Measurements from ENCODE around the gene HMGCR. TPM values are rescaled to one million over a fixed set of nuclear protein-coding genes. Genes with fewer than 3 reads are reported as not detected.

The HMGCR gene
- total RNA-seq, 2 experiments from 2014 or later = 42.6 to 124 TPM

GRCh38 chr5:75367401-75367800, 30.4 kb downstream of the HMGCR start:
- Histone ChIP-seq H3K36me3 (ENCODE audit: insufficient read depth, low read length) (peaks cover 11% of the 10 kb centered on the region), H3K4me3 (ENCODE audit: low read depth, low read length, poor library complexity, severe bottlenecking) (no peak overlapping the region), H3K4me1 (ENCODE audit: insufficient read depth, low read length, poor library complexity, severe bottlenecking) (no peaks in the 10 kb centered on the region), H3K9me3 (ENCODE audit: low read length) (no peaks in the 10 kb centered on the region), H3K9me2 (ENCODE audit: insufficient read depth, low read length) (no peaks in the 10 kb centered on the region), H3K4me2 (ENCODE audit: low read length) (no peak overlapping the region), H3K27ac (ENCODE audit: low read depth, low read length, poor library complexity, severe bottlenecking) (no peak overlapping the region), H3K79me2 (ENCODE audit: insufficient read depth, low read depth, low read length) (no peaks in the 10 kb centered on the region), H2AFZ (ENCODE audit: low read length) (no peak overlapping the region), H4K20me1 (ENCODE audit: insufficient read depth, low read length) (no peaks in the 10 kb centered on the region)
- TF ChIP-seq CTCF (conservative IDR thresholded peaks at IDR 0.05; ENCODE audit: low read length) (no peak), EZH2phosphoT487 (IDR thresholded peaks at IDR 0.05; ENCODE audit: borderline replicate concordance, low read depth, low read length) (no peak)
- intact Hi-C loops (cut with micrococcal nuclease; ENCODE audit: unreplicated experiment) = loop anchor here (10.0 kb wide), 1 partner anchor 317 kb away; no protein-coding TSS in a partner anchor
- CTCF ChIA-PET (ENCODE audit: unreplicated experiment) = no interaction called here
- POLR2A ChIA-PET = no interaction called here
- DNase-seq (ENCODE audit: low spot score) = no peak
- no TSS peak for BruUV-seq (replicated peaks)

GRCh38 chr5:75368391-75368790, 31.4 kb downstream of the HMGCR start:
- BruUV-seq (replicated peaks) = no TSS peak
- Histone ChIP-seq H3K4me1 (ENCODE audit: insufficient read depth, low read length, poor library complexity, severe bottlenecking) (no peaks in the 10 kb centered on the region), H3K79me2 (ENCODE audit: insufficient read depth, low read depth, low read length) (no peaks in the 10 kb centered on the region), H3K36me3 (ENCODE audit: insufficient read depth, low read length) (peaks cover 9% of the 10 kb centered on the region; the same call in 1 of the 2 replicates), H4K20me1 (ENCODE audit: insufficient read depth, low read length) (no peaks in the 10 kb centered on the region), H3K4me2 (ENCODE audit: low read length) (no peak overlapping the region), H3K4me3 (ENCODE audit: low read depth, low read length, poor library complexity, severe bottlenecking) (no peak overlapping the region), H3K9me3 (ENCODE audit: low read length) (no peaks in the 10 kb centered on the region), H3K27ac (ENCODE audit: low read depth, low read length, poor library complexity, severe bottlenecking) (no peak overlapping the region), H2AFZ (ENCODE audit: low read length) (no peak overlapping the region), H3K9me2 (ENCODE audit: insufficient read depth, low read length) (no peaks in the 10 kb centered on the region)
- DNase-seq (ENCODE audit: low spot score) = no peak
- TF ChIP-seq CTCF (conservative IDR thresholded peaks at IDR 0.05; ENCODE audit: low read length) (no peak), EZH2phosphoT487 (IDR thresholded peaks at IDR 0.05; ENCODE audit: borderline replicate concordance, low read depth, low read length) (no peak)
- intact Hi-C loops (cut with micrococcal nuclease; ENCODE audit: unreplicated experiment) = loop anchor here (10.0 kb wide), 1 partner anchor 316 kb away; no protein-coding TSS in a partner anchor
- ChIA-PET CTCF (ENCODE audit: unreplicated experiment) (no interaction called here), POLR2A (interaction anchor here (0.6 to 1.4 kb wide), 3 partner anchors 9 to 315 kb away, joined by 4 read pairs; no protein-coding TSS in a partner anchor)

- intact Hi-C loops (cut with micrococcal nuclease; ENCODE audit: unreplicated experiment) = no loop called here
- CTCF ChIA-PET (ENCODE audit: unreplicated experiment) = no interaction called here
- Histone ChIP-seq H3K9me3 (ENCODE audit: low read length) (no peaks in the 10 kb centered on the region), H3K27ac (ENCODE audit: low read depth, low read length, poor library complexity, severe bottlenecking) (no peak overlapping the region), H3K79me2 (ENCODE audit: insufficient read depth, low read depth, low read length) (no peaks in the 10 kb centered on the region), H3K4me1 (ENCODE audit: insufficient read depth, low read length, poor library complexity, severe bottlenecking) (no peaks in the 10 kb centered on the region), H3K4me2 (ENCODE audit: low read length) (no peak overlapping the region), H3K36me3 (ENCODE audit: insufficient read depth, low read length) (peaks cover 43% of the 10 kb centered on the region), H4K20me1 (ENCODE audit: insufficient read depth, low read length) (no peaks in the 10 kb centered on the region), H3K4me3 (ENCODE audit: low read depth, low read length, poor library complexity, severe bottlenecking) (no peak overlapping the region), H2AFZ (ENCODE audit: low read length) (no peak overlapping the region), H3K9me2 (ENCODE audit: insufficient read depth, low read length) (no peaks in the 10 kb centered on the region)
- no TSS peak for BruUV-seq (replicated peaks)
- POLR2A ChIA-PET = interaction anchor here (0.6 to 0.9 kb wide), 5 partner anchors 10 to 611 kb away, joined by 3 to 9 read pairs (median 3); no protein-coding TSS in a partner anchor
- no peak for DNase-seq (ENCODE audit: low spot score)
- no peak for TF ChIP-seq EZH2phosphoT487 (IDR thresholded peaks at IDR 0.05; ENCODE audit: borderline replicate concordance, low read depth, low read length)
- TF ChIP-seq CTCF (conservative IDR thresholded peaks at IDR 0.05; ENCODE audit: low read length) = no peak
Measured at GRCh38 chr5:75373862-75374261, 36.8 kb downstream of the HMGCR start.
